GM12875 (cell line): ENCODE measurements around the gene RCAN1.

Experiments
- H3K4me3 ChIP-seq: one replicate; pipeline ENCODE4 v1.5.1; 2011; ENCODE audit warnings: low read depth, low read length, control low read depth
- CTCF ChIP-seq: IDR thresholded peaks from 2 replicates; pipeline ENCODE4 v1.5.1; 2011; ENCODE audit warnings: low read depth, mild to moderate bottlenecking, control low read depth, inconsistent platforms, low read length, moderate library complexity, borderline replicate concordance; ENCODE audit not compliant: insufficient read depth

RCAN1 gene

GRCh38 chr21:34604556-34604955, 10.4 kb downstream of the RCAN1 start:
- H3K4me3 ChIP-seq: no peak overlapping the region
- TF ChIP-seq CTCF: no peak

- TF ChIP-seq CTCF: no peak
Measured at GRCh38 chr21:34603710-34604057, 11.2 kb downstream of the RCAN1 start.

GRCh38 chr21:34603002-34603709, 11.8 kb downstream of the RCAN1 start:
- peak; percentile 81 for TF ChIP-seq CTCF
- H3K4me3 ChIP-seq: no peak overlapping the region

More at GRCh38 chr21:34603710-34604057, 11.2 kb downstream of the RCAN1 start:
- H3K4me3 ChIP-seq: no peak overlapping the region

GRCh38 chr21:34602061-34602460, 12.9 kb downstream of the RCAN1 start:
- H3K4me3 ChIP-seq: no peak overlapping the region
- no peak for TF ChIP-seq CTCF

- TF ChIP-seq CTCF: no peak
- no peak overlapping the region for H3K4me3 ChIP-seq
Measured at GRCh38 chr21:34599534-34600101, 15.3 kb downstream of the RCAN1 start.

GRCh38 chr21:34598931-34599400, 15.9 kb downstream of the RCAN1 start:
- no peak overlapping the region for H3K4me3 ChIP-seq
- no peak for TF ChIP-seq CTCF

GRCh38 chr21:34597406-34597805, 17.5 kb downstream of the RCAN1 start:
- no peak overlapping the region for H3K4me3 ChIP-seq
- no peak for TF ChIP-seq CTCF
